Right lobe of liver (tissue), 4 donors: ENCODE data around the gene FAM13A.

Experiments used
- CTCF ChIP-seq, 4 donors: fragments of 200-600 bp in 3 of 4; fragments of 450-650 bp in 1 of 4; IDR thresholded peaks; one replicate each; pipeline versions ENCODE4 v1.5.1 to v1.8.0; 2016 to 2022; ENCODE audit warnings: antibody characterized with exemption in 4 of 4, mild to moderate bottlenecking in 2 of 4
- POLR2A ChIP-seq: fragments of 450-650 bp; IDR thresholded peaks from one replicate; pipeline ENCODE4 v1.6.1; 2017; ENCODE audit warnings: antibody characterized with exemption, mild to moderate bottlenecking
- donor health status: DM: no; HTN: no; CAD: no.
- donor health status: DM: no; HTN: no; CAD: no.
- donor health status: DM: no; HTN: yes; CAD: no.

GRCh38 chr4:89077761-89078160, 20.8 kb upstream of the FAM13A start:
- TF ChIP-seq POLR2A (no peak), CTCF (IDR thresholded peaks at IDR 0.05) (no peak)
